Stimulated activated naive CD8-positive, alpha-beta T cell treated with anti-CD3 and anti-CD28 coated beads, Interleukin-15, Interleukin-2, amounts not matched to agents 100 ng/mL and 50 ng/mL, for 24 hours (primary cell): ENCODE data around the gene FMNL3.

Source experiments
- H3K27ac Mint-ChIP-seq: one replicate; pipeline ENCODE4 v1.8.0; 2021; ENCODE audit warnings: mild to moderate bottlenecking, mixed read lengths
- H3K27me3 Mint-ChIP-seq: one replicate; pipeline ENCODE4 v1.8.0; 2021; ENCODE audit warnings: mixed read lengths
- H3K36me3 Mint-ChIP-seq: one replicate; pipeline ENCODE4 v1.8.0; 2021; ENCODE audit warnings: low read depth, mixed read lengths
- H3K4me1 Mint-ChIP-seq: one replicate; pipeline ENCODE4 v1.8.0; 2021; ENCODE audit warnings: low read depth, mixed read lengths
- H3K4me3 Mint-ChIP-seq: one replicate; pipeline ENCODE4 v1.8.0; 2021; ENCODE audit warnings: mild to moderate bottlenecking, mixed read lengths
- H3K9me3 Mint-ChIP-seq: one replicate; pipeline ENCODE4 v1.8.0; 2021; ENCODE audit warnings: mixed read lengths

FMNL3 gene

DNA sequence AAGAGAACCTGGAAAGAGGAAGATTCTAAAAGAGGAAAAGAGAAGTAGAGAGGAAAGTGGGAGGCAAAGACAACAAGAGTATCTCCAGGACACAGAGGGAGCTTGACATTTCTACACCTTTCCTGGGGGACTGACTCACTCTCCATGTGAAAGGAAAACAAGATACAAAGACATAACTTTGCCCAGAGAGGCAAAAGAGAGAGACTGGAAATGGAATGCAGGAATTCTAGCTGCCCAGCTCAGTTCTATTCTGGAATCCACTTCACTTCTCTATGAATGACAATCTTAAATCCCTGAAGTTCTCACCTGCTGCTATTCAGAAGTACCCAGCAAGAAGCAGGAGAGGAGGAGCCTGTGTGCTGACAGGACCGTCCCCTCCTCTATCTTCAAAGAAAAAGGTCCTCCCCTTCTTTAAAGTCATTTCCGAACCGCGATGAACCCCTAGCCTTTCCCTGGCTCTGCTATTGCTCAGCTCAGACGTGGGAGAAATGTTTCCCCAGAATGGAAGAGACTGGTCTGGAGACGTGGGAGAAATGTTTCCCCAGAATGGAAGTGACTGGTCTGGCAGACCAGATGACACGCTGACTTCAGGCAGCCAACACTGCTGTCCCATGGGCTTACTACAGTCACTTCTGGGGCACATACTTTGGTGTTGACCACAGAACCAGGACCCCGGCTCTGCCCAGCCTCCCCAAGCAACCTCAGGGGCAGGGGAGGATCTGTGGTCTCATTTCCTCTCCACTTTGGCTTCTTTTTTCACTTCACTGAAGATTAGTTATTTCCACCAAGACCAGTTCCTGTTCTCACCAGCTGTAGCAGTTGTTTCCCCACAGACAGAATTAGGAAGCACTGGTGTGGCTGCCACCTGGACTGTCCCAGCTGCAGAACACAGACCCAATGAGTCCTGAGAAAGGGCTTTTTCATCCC lies 8.3 kb downstream of the FMNL3 start:
- peak overlapping the region; percentile 69 for H3K4me3 Mint-ChIP-seq
- peak overlapping the region; percentile 79 for H3K27ac Mint-ChIP-seq
- peaks cover 3% of the 10 kb centered on the region for H3K36me3 Mint-ChIP-seq
- no peaks in the 10 kb centered on the region for H3K27me3 Mint-ChIP-seq
- H3K4me1 Mint-ChIP-seq, result peaks cover 75% of the 10 kb centered on the region
- no peaks in the 10 kb centered on the region for H3K9me3 Mint-ChIP-seq

DNA sequence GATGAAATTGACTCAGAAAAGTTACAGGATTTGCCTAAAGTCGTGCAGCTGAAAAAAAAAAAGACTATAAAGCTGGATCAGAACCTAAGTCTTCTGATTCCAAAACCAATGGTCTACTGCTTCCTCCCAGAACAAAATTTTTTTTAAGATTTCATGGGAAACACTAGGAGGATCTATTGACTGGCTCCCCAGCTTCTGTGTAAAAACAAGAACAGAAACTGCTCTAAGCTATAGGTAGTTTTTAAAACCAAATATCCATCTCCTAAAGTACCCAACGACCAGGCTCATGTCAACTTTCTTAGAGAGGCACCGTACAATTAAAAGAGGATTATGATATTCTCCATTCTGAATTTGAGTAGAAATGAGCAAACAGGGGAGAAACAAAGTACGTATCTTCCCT lies 9.4 kb downstream of the FMNL3 start:
- Mint-ChIP-seq H3K36me3 (peaks cover 3% of the 10 kb centered on the region), H3K4me3 (peak overlapping the region; percentile 69), H3K9me3 (no peaks in the 10 kb centered on the region), H3K27me3 (no peaks in the 10 kb centered on the region), H3K4me1 (peaks cover 68% of the 10 kb centered on the region), H3K27ac (no peak overlapping the region)

DNA sequence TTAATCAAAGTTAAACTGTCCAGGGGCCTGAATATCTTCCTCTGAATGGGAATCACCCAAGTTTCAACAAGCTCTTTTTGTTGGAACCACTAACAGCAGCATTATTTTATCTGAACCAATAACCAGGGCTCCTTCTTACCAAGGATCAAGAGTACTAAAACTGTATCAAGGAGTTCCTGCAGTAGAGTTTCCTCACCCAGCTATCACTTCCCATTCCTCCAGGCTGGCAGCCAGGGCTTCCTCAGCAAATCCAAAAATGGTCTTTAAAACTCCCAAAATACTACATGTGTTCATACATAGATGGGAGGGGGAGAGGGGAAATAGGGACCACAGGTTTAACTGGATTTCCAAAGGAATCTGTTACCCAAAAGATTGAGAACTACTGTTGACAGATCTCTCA lies 10.5 kb downstream of the FMNL3 start:
- H3K27me3 Mint-ChIP-seq, result no peaks in the 10 kb centered on the region
- no peaks in the 10 kb centered on the region for H3K9me3 Mint-ChIP-seq
- H3K27ac Mint-ChIP-seq, result peak overlapping the region; percentile 37
- no peak overlapping the region for H3K4me3 Mint-ChIP-seq
- H3K36me3 Mint-ChIP-seq, result peaks cover 9% of the 10 kb centered on the region
- H3K4me1 Mint-ChIP-seq, result peaks cover 57% of the 10 kb centered on the region

DNA sequence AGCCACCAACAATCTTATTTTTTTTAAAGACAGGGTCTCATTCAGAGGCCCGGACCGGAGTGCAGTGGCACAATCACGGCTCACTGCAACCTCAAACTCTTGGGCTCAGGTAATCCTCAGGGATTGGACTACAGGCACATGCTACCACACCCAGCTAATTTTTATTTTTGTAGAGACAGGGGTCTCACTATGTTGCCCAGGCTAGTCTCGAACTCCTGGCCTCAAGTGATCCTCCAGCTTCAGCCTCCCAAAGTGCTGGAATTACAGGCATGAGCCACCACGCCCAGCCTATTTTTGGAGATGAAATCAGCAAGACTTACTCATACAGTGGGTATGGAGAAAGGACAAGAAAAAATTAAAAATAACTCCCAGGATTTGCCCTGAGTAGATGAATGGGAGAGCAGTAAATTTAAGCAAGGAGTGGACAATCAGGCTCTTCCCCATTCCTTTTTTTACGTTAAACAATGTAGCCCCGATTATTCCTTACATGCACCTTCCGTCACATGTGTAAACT lies 13.2 kb downstream of the FMNL3 start:
- H3K27ac Mint-ChIP-seq, result no peak overlapping the region
- no peak overlapping the region for H3K4me3 Mint-ChIP-seq
- H3K4me1 Mint-ChIP-seq, result peaks cover 56% of the 10 kb centered on the region

DNA sequence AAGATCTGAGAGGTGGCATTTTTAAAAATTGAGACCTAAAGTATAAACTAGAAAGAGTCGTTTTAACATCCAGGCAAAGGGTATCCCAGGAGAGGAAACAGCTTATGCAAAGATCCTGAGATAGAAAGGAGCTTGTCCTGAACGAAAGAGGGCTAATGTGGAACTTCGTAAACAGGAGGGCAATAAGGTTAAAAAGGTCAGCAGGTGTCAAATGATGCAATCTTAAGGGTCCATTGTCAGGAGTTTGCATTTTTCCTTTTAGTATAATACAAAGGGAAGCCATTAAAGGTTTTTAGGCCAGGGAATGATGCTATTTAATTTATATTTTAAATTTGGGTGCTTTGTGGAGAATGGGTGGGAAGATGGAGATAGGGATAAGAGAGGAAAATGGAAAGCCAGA lies 14.4 kb downstream of the FMNL3 start:
- Mint-ChIP-seq H3K4me1 (peaks cover 55% of the 10 kb centered on the region), H3K27ac (no peak overlapping the region), H3K4me3 (no peak overlapping the region), H3K36me3 (peaks cover 9% of the 10 kb centered on the region), H3K27me3 (no peaks in the 10 kb centered on the region), H3K9me3 (no peaks in the 10 kb centered on the region)

More for the DNA sequence above, 13.2 kb downstream of the FMNL3 start:
- H3K36me3 Mint-ChIP-seq, result peaks cover 9% of the 10 kb centered on the region
- H3K27me3 Mint-ChIP-seq, result no peaks in the 10 kb centered on the region
- no peaks in the 10 kb centered on the region for H3K9me3 Mint-ChIP-seq

DNA sequence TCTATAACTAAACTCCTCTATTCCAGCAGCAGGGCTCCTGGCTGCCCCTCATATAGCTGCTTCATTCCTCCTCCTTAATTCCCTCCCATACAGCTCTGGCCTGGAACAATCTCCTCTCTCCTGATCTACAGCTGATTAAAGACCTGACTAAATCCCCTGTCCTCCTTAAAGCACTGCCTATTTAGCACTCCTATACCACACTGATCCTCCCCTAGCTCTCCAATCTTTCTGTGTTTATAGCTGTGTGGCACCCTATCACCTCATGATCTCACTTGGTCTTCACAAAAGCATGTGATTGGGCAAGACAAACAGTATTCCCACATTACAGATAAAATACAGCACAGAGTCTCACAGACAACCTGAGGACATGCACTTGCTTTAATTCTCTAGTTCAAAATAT lies 17.4 kb downstream of the FMNL3 start:
- H3K9me3 Mint-ChIP-seq, result no peaks in the 10 kb centered on the region
- H3K36me3 Mint-ChIP-seq, result peaks cover 9% of the 10 kb centered on the region
- H3K27ac Mint-ChIP-seq, result no peak overlapping the region
- no peaks in the 10 kb centered on the region for H3K27me3 Mint-ChIP-seq
- peaks cover 50% of the 10 kb centered on the region for H3K4me1 Mint-ChIP-seq
- H3K4me3 Mint-ChIP-seq, result no peak overlapping the region

DNA sequence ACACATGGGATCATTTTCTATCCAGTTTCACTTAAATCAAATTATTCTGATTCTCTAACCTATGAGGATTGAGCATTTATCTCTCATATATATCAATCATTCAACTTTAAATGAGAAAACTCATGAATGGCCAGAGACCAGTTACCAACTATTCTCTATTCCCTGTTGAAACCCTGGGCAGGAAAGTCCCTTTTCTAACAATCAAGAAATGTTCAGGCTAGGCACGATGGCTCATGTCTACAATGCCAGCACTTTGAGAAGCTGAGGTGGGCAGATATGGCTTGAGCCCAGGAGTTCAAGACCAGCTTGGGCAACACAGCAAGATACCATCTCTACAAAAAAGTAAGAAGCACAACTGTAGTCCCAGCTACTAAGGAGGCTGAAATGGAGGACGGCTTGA lies 18.0 kb downstream of the FMNL3 start:
- Mint-ChIP-seq H3K4me3 (no peak overlapping the region), H3K27me3 (no peaks in the 10 kb centered on the region), H3K36me3 (peaks cover 7% of the 10 kb centered on the region), H3K9me3 (no peaks in the 10 kb centered on the region), H3K4me1 (peaks cover 56% of the 10 kb centered on the region), H3K27ac (peak overlapping the region; percentile 53)

DNA sequence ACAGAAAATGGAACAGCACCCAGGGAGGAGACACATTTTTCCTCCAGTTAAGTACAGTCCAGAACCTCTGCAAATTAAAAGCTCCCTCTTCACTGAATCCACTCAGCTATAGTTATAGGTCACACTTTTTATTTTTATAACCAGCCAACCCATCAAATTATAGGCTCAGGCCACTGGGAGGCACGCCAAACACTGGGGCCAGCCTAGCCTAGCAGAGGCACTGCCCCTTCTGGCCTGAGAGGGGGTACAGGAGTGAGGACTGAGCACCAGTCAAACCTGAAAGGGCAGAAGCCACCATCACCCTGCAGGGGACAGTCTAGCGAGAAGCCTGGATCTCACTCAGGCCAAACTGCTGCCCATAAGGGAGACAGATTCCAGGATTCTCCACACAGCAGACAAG lies 19.3 kb downstream of the FMNL3 start:
- H3K9me3 Mint-ChIP-seq, result no peaks in the 10 kb centered on the region
- peaks cover 6% of the 10 kb centered on the region for H3K36me3 Mint-ChIP-seq
- no peak overlapping the region for H3K4me3 Mint-ChIP-seq
- H3K4me1 Mint-ChIP-seq, result peaks cover 66% of the 10 kb centered on the region
- no peaks in the 10 kb centered on the region for H3K27me3 Mint-ChIP-seq
- no peak overlapping the region for H3K27ac Mint-ChIP-seq

DNA sequence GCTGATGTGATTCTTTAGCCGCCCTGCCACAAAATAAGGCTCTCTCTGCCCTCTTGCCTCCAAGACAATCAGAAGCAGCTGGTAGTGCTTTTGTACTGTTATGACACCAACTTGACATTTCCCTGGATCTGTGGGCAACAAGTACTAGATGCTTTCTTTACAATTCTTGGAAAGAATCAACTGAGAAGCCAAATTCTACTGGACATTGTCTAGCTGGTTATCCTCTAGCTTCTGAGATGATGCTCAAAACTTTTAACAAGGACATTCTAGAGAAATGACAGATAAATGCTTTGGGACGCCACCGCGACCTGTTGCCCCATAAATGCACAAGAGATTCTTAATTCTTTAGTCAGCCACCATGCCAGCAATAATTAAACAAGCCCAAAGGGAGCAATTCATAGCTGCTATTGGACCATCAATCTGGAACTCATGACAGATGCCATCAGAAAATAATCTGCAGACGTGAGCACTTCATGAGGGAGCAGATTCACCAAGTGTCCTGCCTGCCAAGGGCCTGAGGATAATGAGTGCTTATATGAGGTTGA lies 22.8 kb downstream of the FMNL3 start:
- H3K27me3 Mint-ChIP-seq, result no peaks in the 10 kb centered on the region
- peaks cover 58% of the 10 kb centered on the region for H3K4me1 Mint-ChIP-seq
- no peak overlapping the region for H3K4me3 Mint-ChIP-seq
- H3K27ac Mint-ChIP-seq, result peak overlapping the region; percentile 24
- H3K36me3 Mint-ChIP-seq, result no peaks in the 10 kb centered on the region
- no peaks in the 10 kb centered on the region for H3K9me3 Mint-ChIP-seq

DNA sequence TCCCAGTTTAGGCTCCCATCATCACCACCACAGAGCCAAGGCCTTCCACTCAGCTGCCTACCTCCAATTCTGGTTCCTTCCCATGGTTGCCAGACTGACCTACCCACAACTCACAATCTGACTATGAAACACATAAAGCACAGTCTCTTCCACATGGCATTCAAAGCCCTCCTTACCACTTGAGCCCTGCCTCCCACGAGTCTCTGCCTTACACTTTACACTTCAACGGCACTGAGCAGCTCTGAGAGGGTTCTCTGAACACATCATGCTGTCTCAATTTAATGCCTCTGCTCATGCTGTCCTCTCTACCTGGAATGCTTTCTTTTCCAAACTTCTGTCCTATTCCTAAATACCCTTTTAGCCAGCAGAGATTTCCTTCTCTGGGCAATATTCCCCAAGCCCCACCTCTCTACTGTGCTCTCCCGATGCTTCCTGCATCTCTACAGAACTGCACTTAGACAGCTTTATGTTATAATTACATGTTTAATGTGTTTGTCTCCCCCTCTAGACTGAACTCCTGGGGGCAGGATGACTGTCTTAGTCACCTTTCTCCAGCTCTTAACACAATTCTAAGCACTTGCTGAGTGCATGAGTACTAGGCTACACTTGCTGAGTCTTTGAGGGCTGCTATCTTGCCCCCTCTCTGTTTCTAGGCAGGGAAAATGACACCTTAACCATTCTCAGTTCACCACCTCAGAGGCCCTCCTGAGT lies 23.5 kb downstream of the FMNL3 start:
- Mint-ChIP-seq H3K27me3 (no peaks in the 10 kb centered on the region), H3K4me1 (peaks cover 56% of the 10 kb centered on the region), H3K9me3 (no peaks in the 10 kb centered on the region), H3K4me3 (no peak overlapping the region), H3K36me3 (no peaks in the 10 kb centered on the region), H3K27ac (no peak overlapping the region)

DNA sequence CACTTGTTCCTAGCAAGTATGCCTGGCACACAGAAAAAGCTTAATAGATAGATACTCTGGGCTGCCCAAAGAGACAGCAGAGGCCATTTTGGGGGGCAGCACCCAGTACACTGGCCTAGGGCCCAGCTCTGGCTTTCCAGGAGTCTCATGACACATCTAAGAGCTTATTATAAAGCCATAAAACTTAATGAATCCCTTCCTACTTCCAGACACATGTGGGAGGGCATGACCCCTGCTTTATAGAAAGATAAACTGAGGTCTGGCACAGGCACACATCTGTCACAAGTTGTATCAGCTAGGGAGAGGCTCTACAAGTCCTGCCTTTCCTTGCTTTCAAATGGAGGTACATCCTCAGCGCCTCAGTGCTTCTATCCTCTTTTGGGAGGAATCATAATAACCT lies 27.1 kb downstream of the FMNL3 start:
- Mint-ChIP-seq H3K9me3 (no peaks in the 10 kb centered on the region), H3K4me3 (no peak overlapping the region), H3K4me1 (peaks cover 60% of the 10 kb centered on the region), H3K27ac (no peak overlapping the region), H3K27me3 (no peaks in the 10 kb centered on the region), H3K36me3 (no peaks in the 10 kb centered on the region)

DNA sequence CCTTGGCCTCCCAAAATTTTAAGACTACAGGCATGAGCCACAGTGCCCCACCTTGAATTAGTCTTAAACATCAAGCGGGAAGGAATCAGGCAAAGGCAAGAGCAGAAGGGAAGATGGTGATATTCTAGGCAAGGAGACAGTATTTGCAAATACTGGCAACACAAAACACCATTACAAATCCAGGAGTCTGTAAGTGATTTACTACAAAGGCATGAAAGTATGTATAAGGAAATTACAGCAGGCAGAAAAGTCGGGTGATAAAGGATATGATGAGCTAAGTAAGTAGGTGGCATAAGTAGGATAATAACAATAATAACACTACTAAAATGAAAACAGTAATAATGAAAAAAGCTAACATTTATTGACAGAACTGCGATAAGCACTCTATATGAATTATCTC lies 28.5 kb downstream of the FMNL3 start:
- Mint-ChIP-seq H3K36me3 (no peaks in the 10 kb centered on the region), H3K27ac (no peak overlapping the region), H3K27me3 (no peaks in the 10 kb centered on the region), H3K4me1 (peaks cover 60% of the 10 kb centered on the region), H3K4me3 (no peak overlapping the region), H3K9me3 (no peaks in the 10 kb centered on the region)

DNA sequence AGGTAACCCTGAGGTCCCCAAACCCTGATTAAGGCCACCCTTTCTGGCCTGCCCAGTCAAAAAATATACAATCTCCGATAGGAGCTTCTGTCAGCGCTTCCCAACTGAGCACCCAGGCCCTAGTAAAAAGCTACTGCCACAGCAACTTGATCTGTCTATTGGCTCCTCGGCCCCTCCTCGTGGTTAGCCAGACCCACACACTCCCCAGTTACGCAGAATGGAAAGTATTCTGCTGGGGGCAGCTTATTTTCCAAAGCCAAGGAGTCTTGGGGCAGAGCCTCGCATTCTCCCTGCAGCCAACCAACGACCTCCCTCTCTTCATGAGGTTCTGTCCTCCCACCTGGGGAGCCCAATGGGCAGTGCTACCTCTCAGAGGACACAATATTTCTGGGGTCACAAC lies 32.1 kb downstream of the FMNL3 start:
- peaks cover 75% of the 10 kb centered on the region for H3K4me1 Mint-ChIP-seq
- H3K36me3 Mint-ChIP-seq, result no peaks in the 10 kb centered on the region
- H3K27me3 Mint-ChIP-seq, result no peaks in the 10 kb centered on the region
- peak overlapping the region; percentile 5 for H3K4me3 Mint-ChIP-seq
- peak overlapping the region; percentile 67 for H3K27ac Mint-ChIP-seq
- no peaks in the 10 kb centered on the region for H3K9me3 Mint-ChIP-seq

DNA sequence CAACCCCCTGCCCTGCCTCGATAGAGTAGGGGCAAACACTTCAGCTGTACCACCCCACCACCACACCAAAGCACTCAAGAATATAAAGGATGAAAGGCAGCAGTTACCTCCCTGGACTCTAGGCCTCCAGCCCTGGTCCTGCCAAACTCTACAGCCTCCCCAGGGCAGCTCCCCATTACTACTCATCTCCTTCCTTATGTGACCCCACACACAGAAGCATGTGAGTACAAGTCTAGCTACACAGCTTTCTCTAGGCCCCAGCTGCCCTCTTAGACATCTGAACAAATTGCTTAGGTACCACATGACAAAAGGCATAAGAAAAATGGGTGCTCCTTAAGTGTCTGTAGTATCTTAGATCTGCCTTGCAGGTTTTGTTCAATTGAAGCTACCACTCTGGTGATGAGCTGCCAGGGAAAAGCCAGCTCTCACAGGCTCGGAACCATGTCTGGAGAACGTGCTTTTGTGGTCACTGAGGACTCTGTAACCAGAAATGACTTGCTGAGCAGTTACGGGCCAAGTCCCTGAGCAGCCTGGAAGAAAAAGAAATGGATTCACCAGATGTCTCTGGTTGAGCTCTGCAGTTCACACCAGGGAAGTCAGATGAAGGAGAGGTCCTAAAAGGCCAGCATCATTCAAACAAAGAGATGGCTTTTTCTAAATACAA lies 32.8 kb downstream of the FMNL3 start:
- H3K36me3 Mint-ChIP-seq, result no peaks in the 10 kb centered on the region
- H3K27me3 Mint-ChIP-seq, result no peaks in the 10 kb centered on the region
- peak overlapping the region; percentile 22 for H3K4me3 Mint-ChIP-seq
- H3K4me1 Mint-ChIP-seq, result peaks cover 82% of the 10 kb centered on the region
- H3K27ac Mint-ChIP-seq, result peak overlapping the region; percentile 90
- no peaks in the 10 kb centered on the region for H3K9me3 Mint-ChIP-seq
